Right kidney (tissue), 9 donors: ENCODE results near the gene ELK1.
A peak's percentile ranks its signal among the peaks of the same experiment; 100 is the strongest.
"Not testable (repeated sequence)": the region's sequence is repeated elsewhere in the genome, so short reads cannot be mapped to it uniquely, and the experiment has no call there.

Experiments
- DNase-seq: peaks from one replicate; pipeline ENCODE4 v3.0.0-alpha.2; 2016
- long read RNA-seq, 8 donors: transcript quantifications; one replicate each; lab custom pipeline, GENCODE V29; 2026

The ELK1 gene, protein sequence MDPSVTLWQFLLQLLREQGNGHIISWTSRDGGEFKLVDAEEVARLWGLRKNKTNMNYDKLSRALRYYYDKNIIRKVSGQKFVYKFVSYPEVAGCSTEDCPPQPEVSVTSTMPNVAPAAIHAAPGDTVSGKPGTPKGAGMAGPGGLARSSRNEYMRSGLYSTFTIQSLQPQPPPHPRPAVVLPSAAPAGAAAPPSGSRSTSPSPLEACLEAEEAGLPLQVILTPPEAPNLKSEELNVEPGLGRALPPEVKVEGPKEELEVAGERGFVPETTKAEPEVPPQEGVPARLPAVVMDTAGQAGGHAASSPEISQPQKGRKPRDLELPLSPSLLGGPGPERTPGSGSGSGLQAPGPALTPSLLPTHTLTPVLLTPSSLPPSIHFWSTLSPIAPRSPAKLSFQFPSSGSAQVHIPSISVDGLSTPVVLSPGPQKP
- long read RNA-seq, donor 1, partial matches to known transcripts = 0 of 4 reads
- long read RNA-seq, donor 1, other reads (novel, unspliced or antisense) = 0 of 4 reads
- long read RNA-seq, donor 2, partial matches to known transcripts = 0 of 4 reads
- long read RNA-seq, donor 2, other reads (novel, unspliced or antisense) = 0 of 4 reads
- long read RNA-seq, donor 3, partial matches to known transcripts = 0 of 1 reads
- long read RNA-seq, donor 3, other reads (novel, unspliced or antisense) = 0 of 1 reads
- long read RNA-seq, donor 4, partial matches to known transcripts = 5 of 6 reads
- long read RNA-seq, donor 4, other reads (novel, unspliced or antisense) = 0 of 6 reads
- long read RNA-seq, donor 5, transcript ELK1-201 (6 exons, 2,695 nt) = major isoform, 5 of 5 reads
- long read RNA-seq, donor 5, partial matches to known transcripts = 0 of 5 reads
- long read RNA-seq, donor 5, other reads (novel, unspliced or antisense) = 0 of 5 reads
- long read RNA-seq, donor 6, partial matches to known transcripts = 10 of 12 reads
- long read RNA-seq, donor 6, other reads (novel, unspliced or antisense) = 0 of 12 reads
- long read RNA-seq, donor 7, partial matches to known transcripts = 39 of 41 reads
- long read RNA-seq, donor 7, other reads (novel, unspliced or antisense) = 0 of 41 reads
- long read RNA-seq, donor 8, partial matches to known transcripts = 14 of 18 reads
- long read RNA-seq, donor 8, other reads (novel, unspliced or antisense) = 0 of 18 reads

DNA sequence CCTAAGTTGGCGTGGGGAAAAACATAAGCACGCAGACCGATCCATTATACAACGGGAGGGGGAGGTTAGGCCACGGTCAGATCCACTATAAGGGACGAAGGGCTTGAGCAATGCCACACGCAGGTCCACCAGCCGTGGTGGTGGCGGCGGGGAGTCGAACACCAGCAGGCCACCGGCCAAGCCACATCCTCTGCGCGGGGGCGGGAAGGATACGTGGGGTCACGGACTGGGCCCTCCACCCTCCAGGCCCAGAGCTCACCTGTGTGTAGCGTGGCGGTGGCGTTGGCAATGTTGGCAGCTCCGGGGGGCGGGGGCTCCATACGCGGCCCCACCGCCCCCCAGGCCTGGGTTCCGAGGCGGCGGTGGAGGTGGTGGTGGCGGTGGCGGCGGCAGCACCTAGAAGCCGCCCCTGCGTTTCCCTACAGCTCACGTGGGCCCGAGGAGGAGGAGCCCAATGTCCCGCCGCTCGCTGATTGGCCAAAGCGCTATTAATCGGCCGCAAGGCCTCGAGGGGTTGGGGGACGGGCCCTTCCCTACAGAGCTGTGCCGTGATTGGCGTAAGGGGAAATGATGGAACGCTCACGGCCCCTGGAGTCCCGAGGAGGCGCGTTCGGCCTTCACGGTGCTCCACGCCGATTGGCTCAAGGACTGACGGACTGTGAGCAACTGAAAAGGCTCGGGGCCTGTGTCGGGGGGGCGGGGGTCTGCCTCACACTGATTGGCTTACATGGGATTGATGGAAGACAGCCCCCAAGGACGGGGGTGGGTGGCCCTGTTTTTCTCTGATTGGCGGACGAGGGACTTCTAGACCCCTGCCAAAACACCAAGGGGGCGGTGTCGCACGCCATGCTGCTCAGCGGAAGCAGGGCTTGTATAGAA is at the start of gene ELK1:
ELK1 (minus strand) TSS at position 400 of the 879 bp plus-strand sequence. CDS start 9,122 bp downstream, outside the sequence.
- peak; percentile 77 for DNase-seq

DNA sequence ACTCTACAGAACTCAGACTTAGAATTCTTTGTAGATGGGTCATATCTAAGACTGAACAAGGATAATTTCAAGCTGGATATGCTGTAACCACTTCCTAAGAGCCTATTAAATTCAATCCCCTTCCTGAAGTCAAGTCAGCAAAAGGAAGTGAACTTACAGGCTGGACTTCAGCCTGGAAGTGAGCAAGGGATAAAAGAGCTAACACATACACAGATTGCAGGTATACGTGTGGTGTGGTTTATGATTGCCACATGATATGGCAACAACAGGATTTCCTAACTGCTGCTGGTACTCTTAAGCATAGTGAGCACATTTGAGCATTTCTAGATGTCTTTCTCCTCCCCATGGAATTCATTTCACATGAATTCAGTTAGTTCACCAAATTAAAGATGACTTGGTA is 46.8 kb upstream of the ELK1 start:
- DNase-seq = no peak

DNA sequence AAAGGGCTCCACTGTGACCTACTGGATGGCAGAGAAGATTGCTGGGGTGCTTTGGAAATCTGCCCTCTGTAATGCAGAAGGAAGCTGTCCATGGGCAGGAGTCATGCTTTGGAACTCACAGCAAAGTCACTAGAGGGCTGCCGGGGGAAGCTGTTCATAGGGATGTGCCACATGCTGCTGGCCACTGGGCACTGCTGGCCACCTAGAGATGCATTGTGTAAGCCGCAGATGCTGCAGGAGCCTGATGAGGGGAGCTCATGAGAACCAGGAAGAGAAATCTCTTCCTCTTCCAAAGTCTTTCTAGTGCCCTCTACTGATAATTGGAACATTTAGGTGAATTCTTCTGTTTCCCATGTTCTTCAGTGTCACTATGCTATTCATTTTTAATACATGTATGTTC is 39.8 kb upstream of the ELK1 start:
- no peak for DNase-seq

DNA sequence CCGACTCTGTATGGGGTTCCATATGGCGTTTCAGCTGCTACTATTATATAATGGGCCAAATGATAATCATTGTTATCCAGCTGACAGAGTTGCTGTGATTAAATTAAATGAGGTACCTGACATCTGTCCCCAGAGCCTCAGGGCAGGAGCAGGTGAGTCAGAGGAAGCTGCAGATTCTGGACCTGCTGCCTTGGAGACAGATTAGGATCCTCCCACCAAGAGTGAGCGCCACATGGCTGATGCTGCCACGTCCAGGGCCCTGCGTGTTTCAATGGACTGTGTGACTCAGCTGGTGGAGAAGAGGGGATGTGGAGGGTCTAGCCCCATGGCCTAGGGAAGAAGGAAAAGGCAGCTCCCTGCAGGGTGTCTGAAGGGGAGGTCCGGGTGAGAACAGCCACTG is 36.9 kb upstream of the ELK1 start:
- no peak for DNase-seq

DNA sequence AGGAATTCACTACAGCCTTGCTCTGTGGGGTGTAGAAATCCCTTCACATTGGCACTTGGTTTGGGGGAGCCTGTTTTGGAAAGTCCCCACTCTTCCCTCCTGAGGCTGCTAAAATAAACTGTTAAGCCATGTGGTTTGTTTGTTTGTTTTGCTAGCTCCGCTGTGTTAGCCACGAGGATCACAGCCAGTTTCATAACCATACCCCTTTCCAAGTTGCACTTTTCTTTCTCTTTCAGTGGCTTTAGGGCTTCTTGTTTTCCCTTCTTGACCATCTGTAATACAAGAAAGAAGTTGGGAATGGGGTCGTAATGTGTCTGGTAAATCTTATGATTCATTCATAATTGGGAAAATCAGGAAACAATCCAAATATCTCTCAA is 33.5 kb upstream of the ELK1 start:
- DNase-seq = no peak

DNA sequence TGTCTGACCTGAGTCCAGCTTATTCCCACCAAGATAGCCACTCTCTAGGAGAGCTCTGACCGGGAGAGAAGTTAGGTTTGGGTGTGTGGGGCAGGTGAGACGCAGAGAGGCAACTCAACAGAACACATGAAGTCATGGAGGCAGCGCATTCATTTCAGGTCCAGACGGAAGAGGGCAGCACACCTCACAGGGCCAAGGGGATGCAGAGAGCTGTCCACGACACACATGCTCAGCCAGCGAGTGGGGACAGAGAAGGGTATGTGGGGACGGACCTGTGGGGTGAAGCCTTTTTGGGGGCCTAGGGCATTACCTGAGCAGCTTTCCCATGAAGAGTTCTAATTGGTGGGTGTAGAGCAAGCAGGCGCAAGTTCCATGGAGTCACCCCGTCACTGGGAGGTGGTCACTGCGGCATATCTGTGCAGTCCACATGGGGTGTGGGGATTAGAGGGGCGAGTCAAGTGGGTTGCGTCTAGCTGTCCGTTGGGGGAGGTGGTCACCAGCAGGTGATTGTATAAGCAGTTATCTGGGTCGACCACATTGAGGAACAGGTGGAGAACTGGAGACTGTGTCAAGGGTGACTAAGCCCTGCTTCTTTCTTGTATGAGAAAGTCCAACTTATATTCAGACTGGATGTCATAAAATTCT is 32.9 kb upstream of the ELK1 start:
- no peak for DNase-seq

DNA sequence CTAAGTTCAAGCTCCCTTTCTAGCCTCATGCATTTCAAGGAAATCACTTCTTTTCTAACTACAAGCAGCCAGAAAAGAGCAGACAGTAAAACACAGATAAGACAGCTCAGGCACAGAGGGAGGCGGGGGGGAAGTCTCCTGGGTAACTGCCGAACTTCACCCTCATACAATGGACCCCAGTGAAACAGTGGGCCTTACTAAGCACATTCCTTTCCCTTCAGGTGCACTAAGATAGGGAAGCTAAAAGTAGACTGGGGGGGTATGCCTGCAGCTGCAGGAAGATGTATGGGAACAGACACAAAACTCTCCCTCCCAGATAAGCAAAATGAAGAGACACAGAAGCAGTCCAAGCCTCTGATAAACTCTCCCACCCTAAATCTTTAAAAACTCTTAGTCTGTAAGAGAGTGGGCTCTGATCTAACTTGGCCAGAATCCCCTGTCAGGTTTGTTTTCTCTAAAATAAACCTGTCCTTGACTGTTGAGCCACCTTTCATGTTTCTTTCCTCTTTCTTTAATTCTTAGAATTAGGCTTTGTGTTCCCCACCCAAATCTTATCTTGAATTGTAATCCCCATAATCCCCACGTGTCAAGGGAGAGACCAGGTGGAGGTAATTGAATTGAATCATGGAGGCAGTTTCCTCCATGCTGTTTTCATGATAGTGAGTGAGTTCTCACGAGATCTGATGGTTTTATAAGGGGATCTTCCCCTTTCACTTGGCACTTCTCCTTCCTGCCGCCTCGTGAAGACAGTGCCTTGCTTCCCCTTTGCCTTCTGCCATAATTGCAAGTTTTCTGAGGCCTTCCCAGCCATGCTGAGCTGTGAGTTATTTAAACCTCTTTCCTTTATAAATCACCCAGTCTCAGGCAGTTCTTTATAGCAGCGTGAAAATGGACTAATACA is 25.8 kb upstream of the ELK1 start:
- DNase-seq = not testable (repeated sequence)

DNA sequence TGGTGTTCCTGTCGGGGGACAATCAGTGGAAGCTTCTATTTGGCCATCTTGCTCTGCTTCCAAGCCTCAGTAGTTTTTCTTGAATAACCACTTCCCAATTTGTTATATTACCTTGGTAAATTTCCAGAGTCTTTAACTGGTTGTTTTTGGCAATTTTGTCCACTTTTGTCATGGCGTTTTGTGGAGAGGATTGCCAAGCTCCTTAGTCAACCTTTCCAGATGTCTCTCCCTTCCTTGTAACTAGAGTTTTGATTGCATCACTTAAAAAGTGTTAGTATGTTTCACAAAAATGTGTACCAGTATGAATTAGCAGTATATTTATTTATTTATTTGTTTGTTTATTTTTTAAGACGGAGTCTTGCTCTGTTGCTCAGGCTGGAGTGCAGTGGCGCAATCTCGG is 24.4 kb upstream of the ELK1 start:
- DNase-seq = no peak

DNA sequence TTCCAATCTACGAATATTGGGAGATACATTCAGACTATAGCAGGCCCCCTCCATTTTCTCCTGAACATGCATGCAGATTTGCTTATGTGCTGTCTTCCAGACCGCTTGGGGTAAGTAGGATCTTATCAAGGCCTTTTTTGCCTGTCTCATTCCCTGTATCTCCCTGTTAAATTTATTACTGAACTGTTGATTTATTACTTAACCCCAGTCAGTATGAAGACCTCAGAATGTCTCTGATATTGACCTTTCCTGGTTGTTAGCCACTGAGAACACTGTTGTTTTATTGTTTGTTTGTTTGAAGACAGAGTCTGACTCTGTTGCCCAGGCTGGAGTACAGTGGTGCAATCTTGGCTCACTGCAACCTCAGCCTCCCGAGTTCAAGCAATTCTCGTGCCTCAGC is 15.4 kb upstream of the ELK1 start:
- DNase-seq = not testable (repeated sequence)

DNA sequence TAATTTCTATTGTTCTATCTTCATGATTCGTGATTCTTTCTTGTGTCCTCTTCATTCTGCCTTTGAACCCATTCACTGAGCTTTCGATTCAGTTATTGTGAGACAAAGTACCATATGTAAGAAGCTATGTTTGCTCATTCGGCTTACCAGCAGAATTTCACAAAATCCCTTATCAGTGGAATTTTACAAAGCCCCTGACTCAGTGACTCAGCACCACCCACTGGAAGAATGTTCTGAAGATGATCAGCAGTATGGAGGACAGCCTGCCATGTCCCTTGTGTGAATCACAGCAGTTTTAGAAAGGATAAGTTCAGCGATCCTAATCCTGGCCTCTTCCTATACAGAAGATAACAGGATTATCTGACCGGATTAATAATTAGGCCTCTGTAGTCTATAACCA is 14.4 kb upstream of the ELK1 start:
- DNase-seq = no peak

DNA sequence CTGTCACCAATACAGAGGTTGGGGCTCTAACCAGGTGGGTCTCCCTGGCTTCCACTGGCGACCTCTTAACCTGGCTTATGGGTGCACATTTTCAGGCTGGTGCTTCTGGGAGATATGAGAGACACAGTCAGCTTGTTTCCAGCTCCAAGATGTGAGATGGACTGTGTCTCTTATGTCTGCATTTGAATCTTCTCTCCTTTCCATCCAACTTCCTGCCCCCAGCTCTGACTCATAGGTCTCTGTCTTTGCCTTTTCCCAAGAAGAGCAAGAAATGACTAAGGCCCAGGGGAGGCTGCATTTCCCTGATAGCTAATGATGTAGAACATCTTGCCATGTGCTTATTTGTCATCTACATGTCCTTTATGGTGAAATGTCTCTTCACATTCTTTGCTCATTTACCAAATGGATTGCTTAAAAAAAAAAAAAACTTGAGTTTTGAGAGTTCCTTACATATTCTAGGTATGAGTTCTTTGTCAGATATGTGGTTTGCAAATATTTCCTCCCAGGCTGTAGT is 11.8 kb upstream of the ELK1 start:
- no peak for DNase-seq

DNA sequence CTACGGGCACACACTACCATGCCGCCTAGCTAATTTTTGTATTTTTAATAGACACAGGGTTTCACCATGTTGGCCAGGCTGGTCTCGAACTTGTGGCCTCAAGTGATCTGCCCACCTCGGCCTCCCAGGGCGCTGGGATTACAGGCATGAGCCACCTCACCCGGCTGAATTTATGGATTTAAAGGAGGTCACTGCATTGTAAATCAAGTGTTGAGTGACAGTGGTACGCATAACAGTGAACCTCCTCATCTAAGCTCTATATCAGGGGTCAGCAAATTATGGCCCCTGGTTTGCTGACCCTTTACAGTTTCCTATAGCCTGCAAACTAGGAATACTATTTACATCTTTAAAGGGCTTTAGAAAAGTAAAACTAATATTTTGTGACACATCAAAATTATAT is 11.2 kb upstream of the ELK1 start:
- DNase-seq = no peak

DNA sequence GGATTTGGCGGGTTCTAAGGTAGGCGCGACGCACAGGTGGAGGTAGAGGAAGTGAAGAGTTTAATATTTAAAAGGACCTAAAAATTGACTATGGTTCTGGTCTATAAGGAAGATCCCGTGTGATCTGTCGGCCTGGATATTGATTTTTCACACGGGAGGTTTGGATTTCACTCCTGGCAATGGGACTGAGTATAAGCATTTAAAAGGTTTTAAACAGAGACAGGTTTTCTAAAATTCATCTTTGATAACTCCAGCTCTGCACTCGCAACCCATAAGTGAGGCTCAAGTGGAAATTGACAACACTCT is 9.0 kb upstream of the ELK1 start:
- no peak for DNase-seq

DNA sequence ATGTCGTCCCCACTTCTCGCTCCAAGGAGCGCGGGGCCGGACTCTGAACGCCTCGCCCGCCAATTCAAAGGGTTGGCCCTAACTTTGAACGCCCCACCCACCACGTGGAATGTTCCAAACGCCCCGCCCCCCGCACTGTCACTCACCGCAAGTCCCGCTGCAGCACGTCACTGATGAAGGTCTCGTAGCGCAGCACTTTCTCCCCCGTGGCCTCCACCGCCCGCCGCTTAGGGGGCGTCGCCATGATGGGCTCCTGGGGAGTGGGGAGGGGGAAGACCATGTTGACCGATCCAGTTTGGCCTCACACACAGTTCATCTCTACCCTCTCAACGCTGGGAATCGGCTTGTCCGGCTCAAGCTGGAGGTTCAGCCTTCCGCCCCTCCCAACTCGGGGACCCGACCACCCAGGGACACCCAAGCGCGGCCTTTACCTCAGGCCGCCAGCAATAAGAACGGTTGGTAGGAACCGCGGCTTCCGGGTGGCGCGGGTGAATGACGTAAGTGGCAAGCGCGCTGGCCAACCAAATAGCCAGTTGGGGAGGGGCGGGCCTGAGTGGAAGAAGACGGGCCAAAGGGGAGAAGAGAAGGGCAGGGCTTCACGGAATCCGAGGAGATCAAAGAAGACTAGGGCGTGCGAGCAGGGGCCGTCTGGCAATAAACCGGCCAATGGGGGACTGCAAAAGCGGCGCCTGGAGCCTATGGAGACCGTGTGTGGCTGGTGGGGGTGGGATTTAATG is 8.5 kb upstream of the ELK1 start, which contains the start of gene UXT:
UXT (minus strand) TSS at position 497 of the 737 bp plus-strand sequence; CDS start at position 244, 253 bp downstream.
- peak; percentile 87 for DNase-seq

DNA sequence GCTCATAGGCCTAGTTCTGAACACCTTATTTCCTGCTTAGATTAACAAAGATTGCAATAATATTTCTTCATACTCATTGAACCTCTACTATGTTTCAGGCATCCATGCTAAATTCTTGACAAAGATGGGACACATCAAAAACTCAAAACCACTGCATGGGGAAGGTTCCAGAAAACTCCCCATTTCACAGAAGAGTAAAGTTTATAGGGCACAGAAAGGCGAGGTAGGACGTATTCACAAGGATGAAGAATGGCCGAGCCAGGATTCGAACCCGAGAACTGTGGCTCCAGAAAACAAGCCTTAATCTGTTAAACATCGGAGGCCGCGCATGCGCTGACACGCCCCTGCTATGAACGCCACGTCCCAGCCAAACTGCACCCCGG is 7.9 kb upstream of the ELK1 start:
- DNase-seq = no peak

DNA sequence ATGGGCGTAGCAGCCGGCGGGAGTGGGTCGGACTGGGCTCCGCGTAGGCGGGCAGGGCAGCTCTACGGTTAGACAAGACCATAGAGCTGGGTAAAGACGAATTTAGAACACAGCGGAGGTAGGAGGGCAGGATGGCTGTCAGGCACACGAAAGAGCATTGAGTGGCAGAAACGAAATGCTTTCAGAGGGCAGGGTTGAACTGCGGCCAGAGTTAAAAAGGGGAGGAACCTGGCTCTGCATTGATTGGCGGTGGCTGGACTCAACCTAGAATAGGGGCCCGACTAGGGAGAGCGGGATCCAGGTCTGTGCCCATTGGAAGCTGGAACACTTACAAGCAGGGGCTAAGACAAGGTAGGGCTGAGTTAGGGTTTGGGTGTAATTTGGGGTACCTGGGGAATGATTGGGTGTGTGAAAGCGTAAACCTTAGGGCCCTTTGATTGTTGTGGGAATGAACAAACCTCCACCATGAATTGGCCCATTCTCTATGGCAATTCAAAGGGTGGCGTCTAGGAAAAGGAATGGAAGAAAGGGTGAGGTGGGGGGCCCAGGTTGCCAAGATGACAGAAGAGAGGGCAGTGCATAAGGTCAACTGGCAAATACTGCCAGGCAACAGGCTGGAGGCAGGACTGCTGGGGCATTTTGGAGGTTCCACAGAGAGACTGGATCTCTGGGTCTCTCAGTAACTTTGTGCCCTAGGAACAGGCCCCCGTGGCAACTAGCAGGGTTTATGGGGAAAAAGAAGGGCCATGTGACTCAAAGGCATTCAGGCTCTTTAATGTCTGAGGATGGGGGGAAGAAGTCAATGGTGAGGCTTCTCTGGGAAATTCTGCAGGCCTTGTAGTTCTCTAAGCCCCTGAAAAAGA is 911 bp upstream of the ELK1 start:
- no peak for DNase-seq

DNA sequence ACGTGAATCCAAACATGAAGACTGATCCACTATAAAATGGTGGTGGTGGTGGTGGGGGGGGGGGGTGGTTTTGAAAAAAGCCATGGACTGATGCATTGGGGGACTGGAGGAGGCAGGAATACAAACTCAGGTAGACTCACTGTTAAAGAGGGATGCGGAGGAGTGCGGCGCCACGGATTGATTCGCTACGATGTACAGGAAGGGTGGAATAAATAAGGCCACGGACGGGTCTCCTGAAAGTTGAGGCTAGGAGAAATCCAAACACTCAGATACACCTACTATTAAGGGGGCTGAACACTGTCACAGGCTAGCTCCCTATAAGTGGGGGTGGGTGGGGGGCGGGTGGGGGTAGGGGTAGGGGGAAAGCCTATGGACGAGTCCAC is 591 bp downstream of the ELK1 start:
- no peak for DNase-seq

DNA sequence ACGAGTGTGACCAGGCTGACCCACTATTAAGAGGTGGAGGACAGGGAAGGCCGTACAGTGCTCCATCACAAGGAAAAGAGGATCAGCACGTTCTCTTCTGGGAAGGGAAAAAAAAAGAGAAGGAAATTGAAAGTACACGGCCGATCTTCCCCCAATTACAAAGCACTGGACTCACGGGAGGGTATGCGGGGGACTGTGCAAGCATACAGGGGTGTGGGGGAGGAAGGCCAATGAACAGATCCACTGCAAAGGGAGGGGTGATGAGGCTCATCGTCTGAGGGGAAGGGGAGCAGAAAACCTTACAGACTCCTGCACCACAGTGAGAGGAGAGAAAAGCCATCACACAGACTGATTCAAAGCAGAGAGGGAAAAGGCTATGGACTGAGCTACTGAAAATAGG is 1.1 kb downstream of the ELK1 start:
- DNase-seq = no peak
